Measurements from ENCODE around the gene CSNK2B. TPM values are rescaled to one million over a fixed set of nuclear protein-coding genes. Genes with fewer than 3 reads are reported as not detected.

The CSNK2B gene
- polyA plus RNA-seq, 2 donors: 140 to 187 TPM

DNA sequence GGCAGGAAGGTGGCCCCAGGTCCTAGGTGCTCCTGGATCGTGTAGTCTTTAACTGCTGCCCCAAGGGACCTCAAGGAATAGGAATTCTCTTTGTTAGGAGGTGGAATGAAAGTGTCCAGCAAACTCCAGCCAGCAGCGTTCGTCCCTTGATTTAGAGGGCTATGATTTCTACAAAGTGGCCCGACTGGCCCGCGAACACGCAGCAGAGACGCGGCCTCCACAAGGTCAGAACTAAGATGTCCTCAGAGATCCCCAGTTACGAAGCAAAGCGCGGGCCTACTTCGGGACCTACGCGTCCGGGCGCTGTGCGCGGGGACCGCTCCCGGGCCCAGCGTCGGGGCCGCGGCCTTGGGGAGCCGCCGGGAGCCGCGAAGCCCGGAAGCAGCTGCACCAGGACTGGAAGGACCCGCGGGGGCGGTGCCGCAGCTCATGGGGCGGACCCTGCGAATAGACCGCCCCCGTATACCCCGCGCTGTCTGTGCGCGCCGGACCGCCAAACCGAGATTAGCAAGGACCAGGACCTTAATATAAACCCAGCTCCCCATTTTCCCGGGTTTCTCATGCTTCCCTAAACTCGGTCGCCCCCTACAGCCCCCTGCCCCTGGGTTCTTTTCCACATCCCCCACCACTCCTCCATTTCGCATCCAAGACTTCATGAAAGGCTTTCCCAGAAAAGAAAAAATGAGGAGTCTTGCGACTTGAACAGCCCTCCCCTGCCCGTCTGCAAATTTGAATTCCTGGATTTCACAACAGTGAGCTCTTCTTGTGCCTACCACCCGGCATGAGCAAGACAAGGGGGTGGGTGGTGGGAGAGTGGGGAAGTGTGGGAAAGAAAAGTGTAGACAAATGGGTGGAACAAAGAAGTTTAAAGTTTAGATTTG lies 5.3 kb upstream of the CSNK2B start, which contains the start of gene C6orf47:
C6orf47 (minus strand) TSS at position 398 of the 881 bp plus-strand sequence. CDS start 831 bp downstream, outside the sequence.
- Histone ChIP-seq H3K36me3 (ENCODE audit: control insufficient read depth in 2 of 2, insufficient read depth in 2 of 2, low read length in 1 of 2) (peaks cover 0 to 13% of the 10 kb centered on the region in 2 donors), H3K4me3 (ENCODE audit: low read depth in 1 of 2, low read length in 2 of 2) (peak within 1 kb of the TSS; percentile 71 to 88), H3K27me3 (ENCODE audit: control insufficient read depth in 1 of 2, insufficient read depth in 2 of 2, low read length in 2 of 2) (no peaks in the 10 kb centered on the region), H3K27ac (ENCODE audit: low read depth in 2 of 2, low read length in 1 of 2) (peak within 1 kb of the TSS; percentile 94 to 95), H3K9me3 (ENCODE audit: control insufficient read depth in 2 of 2, insufficient read depth in 1 of 2, low read depth in 1 of 2, low read length in 1 of 2) (no peaks in the 10 kb centered on the region), H3K4me1 (ENCODE audit: control insufficient read depth in 2 of 2, insufficient read depth in 2 of 2, low read length in 1 of 2) (peaks cover 15 to 21% of the 10 kb centered on the region in 2 donors)
- 1% methylated on average over 49 to 52 of the region's 52 CpGs for WGBS, 2 donors

DNA sequence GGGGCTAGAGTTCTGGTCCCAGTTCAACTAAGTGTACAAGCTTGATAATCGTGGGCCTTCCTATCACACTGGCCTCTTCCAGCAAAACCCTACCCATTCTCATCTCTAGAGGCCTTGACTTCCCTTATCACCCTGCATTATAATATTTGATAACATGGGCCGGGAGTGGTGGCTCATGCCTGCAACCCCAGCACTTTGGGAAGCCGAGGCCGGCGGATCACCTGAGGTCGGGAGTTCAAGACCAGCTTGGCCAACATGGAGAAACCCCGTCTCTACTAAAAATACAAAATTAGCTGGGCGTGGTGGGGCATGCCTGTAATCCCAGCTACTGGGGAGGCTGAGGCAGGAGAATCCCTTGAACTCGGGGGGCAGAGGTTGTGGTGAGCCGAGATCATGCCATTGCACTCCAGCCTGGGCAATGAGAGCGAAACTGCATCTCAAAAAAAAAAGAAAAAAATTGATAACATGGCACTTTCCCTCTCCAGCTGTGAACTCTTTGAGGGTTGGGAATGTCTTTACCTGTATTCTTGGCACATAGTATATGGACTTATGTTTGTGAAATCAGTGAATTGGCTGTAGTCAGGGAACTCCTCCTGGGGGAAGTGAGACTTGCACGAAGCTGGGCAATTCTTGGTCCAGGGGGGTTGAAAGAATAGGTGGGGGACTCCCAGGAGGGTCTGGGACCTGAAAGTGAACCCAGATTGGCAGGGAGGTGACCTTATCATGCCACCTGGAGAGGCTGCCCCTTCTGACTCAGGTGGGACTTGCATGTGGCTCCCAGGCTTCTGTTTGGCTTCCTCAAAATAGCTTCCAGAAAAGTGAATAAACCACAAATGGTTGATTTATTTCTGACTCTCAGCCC lies 4.4 kb upstream of the CSNK2B start:
- Histone ChIP-seq H3K27me3 (ENCODE audit: control insufficient read depth in 1 of 2, insufficient read depth in 2 of 2, low read length in 2 of 2) (no peaks in the 10 kb centered on the region), H3K9me3 (ENCODE audit: control insufficient read depth in 2 of 2, insufficient read depth in 1 of 2, low read depth in 1 of 2, low read length in 1 of 2) (no peaks in the 10 kb centered on the region), H3K27ac (ENCODE audit: low read depth in 2 of 2, low read length in 1 of 2) (peak overlapping the region; percentile 94 to 95), H3K4me3 (ENCODE audit: low read depth in 1 of 2, low read length in 2 of 2) (peak overlapping the region in 1 of 2 donors; percentile 88), H3K36me3 (ENCODE audit: control insufficient read depth in 2 of 2, insufficient read depth in 2 of 2, low read length in 1 of 2) (peaks cover 0 to 13% of the 10 kb centered on the region in 2 donors), H3K4me1 (ENCODE audit: control insufficient read depth in 2 of 2, insufficient read depth in 2 of 2, low read length in 1 of 2) (peaks cover 15 to 21% of the 10 kb centered on the region in 2 donors)
- 70 to 77% methylated on average over 12 of the region's 12 CpGs for WGBS, 2 donors

DNA sequence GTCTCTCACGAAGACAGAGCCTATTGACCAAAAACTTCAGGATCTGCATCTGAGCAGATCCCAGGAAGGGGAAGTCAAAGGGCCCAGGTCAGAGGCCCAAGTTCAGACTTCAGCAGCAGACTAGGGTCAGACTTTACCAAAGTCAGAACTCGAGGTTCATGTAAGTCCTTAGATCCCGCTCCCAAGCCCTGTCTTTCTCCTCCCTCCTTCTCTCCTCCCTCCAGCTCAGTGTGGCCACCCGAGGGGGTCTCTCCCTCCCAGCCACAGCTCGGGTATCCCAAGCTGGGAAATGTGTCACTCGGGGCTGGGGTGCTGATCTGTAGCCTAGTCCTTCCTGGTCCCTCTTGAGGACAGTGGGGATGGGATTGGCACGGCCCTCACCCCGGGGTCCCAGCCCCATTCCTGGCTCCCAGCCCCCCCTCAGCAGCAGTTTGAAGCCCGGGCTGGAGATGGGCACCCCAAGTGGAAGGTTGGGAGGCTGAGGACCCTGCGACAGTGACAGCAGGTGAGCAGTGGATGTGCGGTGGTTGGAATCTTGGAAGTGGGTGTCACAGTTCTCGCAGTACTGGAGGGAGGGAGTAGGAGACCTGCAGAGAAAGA lies 3.7 kb upstream of the CSNK2B start:
- Histone ChIP-seq H3K36me3 (ENCODE audit: control insufficient read depth in 2 of 2, insufficient read depth in 2 of 2, low read length in 1 of 2) (peaks cover 0 to 12% of the 10 kb centered on the region in 2 donors), H3K27ac (ENCODE audit: low read depth in 2 of 2, low read length in 1 of 2) (peak overlapping the region in 1 of 2 donors; percentile 29), H3K9me3 (ENCODE audit: control insufficient read depth in 2 of 2, insufficient read depth in 1 of 2, low read depth in 1 of 2, low read length in 1 of 2) (no peaks in the 10 kb centered on the region), H3K4me1 (ENCODE audit: control insufficient read depth in 2 of 2, insufficient read depth in 2 of 2, low read length in 1 of 2) (peaks cover 15 to 24% of the 10 kb centered on the region in 2 donors), H3K27me3 (ENCODE audit: control insufficient read depth in 1 of 2, insufficient read depth in 2 of 2, low read length in 2 of 2) (no peaks in the 10 kb centered on the region), H3K4me3 (ENCODE audit: low read depth in 1 of 2, low read length in 2 of 2) (no peak overlapping the region)
- 85 to 90% methylated on average over 12 of the region's 12 CpGs for WGBS, 2 donors

GRCh38 chr6:31663126-31663960 lies 2.5 kb upstream of the CSNK2B start:
- H3K4me1 ChIP-seq (ENCODE audit: control insufficient read depth in 2 of 2, insufficient read depth in 2 of 2, low read length in 1 of 2): peaks cover 13 to 25% of the 10 kb centered on the region in 2 donors
- H3K27ac ChIP-seq (ENCODE audit: low read depth in 2 of 2, low read length in 1 of 2): peak overlapping the region; percentile 99 to 100
- H3K36me3 ChIP-seq (ENCODE audit: control insufficient read depth in 2 of 2, insufficient read depth in 2 of 2, low read length in 1 of 2): peaks cover 4 to 16% of the 10 kb centered on the region in 2 donors
- no peaks in the 10 kb centered on the region for H3K9me3 ChIP-seq (ENCODE audit: control insufficient read depth in 2 of 2, insufficient read depth in 1 of 2, low read depth in 1 of 2, low read length in 1 of 2)
- H3K4me3 ChIP-seq (ENCODE audit: low read depth in 1 of 2, low read length in 2 of 2): peak overlapping the region in 1 of 2 donors; percentile 98
- H3K27me3 ChIP-seq (ENCODE audit: control insufficient read depth in 1 of 2, insufficient read depth in 2 of 2, low read length in 2 of 2): no peaks in the 10 kb centered on the region
- 48 to 51% methylated on average over 9 of the region's 9 CpGs for whole genome bisulfite sequencing, 2 donors

DNA sequence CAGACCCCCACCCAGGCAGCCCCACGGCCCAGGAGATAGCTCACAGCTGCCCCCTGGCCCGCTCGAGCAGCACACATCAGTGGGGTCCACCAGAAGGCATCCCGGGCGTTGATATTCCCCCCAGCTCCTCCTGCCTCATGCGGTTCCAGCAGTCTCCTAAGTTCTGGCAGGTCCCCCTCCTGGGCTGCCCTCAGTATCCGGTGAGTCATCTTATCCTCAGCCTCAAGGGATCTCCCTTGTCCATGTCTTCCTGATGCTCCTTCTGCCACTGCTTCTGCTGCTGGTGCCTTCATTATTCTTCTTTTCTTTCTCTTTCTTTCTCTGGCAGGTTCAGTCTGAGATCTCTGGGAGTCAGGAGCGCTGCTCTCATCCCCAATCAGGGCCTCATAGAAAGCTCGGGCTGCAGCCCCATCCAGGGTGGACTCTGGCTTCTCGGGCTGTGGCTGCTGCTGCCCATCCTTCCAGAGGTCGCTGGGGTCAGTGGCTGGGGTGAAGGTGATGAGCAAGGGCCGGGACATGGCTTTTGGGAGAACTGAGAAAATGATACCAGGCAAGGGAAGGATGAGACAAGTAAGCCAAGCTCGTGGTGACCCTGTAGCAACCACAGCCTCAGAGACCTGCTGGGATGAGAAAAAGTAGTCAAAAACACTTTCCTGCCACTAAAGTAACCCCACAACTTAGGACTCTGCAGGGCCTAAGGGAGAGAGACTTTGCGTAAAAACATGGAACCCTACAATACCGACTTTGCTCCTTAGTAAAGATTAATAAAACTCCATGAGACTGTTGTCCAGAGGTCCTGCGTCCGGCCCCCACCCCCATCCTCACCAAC lies 1.7 kb upstream of the CSNK2B start:
- Histone ChIP-seq H3K4me3 (ENCODE audit: low read depth in 1 of 2, low read length in 2 of 2) (peak overlapping the region; percentile 95 to 98), H3K27ac (ENCODE audit: low read depth in 2 of 2, low read length in 1 of 2) (peak overlapping the region; percentile 99 to 100), H3K27me3 (ENCODE audit: control insufficient read depth in 1 of 2, insufficient read depth in 2 of 2, low read length in 2 of 2) (no peaks in the 10 kb centered on the region), H3K4me1 (ENCODE audit: control insufficient read depth in 2 of 2, insufficient read depth in 2 of 2, low read length in 1 of 2) (peaks cover 10 to 21% of the 10 kb centered on the region in 2 donors), H3K9me3 (ENCODE audit: control insufficient read depth in 2 of 2, insufficient read depth in 1 of 2, low read depth in 1 of 2, low read length in 1 of 2) (no peaks in the 10 kb centered on the region), H3K36me3 (ENCODE audit: control insufficient read depth in 2 of 2, insufficient read depth in 2 of 2, low read length in 1 of 2) (peaks cover 11 to 22% of the 10 kb centered on the region in 2 donors)
- WGBS, 2 donors: 11 to 15% methylated on average over 17 of the region's 17 CpGs

DNA sequence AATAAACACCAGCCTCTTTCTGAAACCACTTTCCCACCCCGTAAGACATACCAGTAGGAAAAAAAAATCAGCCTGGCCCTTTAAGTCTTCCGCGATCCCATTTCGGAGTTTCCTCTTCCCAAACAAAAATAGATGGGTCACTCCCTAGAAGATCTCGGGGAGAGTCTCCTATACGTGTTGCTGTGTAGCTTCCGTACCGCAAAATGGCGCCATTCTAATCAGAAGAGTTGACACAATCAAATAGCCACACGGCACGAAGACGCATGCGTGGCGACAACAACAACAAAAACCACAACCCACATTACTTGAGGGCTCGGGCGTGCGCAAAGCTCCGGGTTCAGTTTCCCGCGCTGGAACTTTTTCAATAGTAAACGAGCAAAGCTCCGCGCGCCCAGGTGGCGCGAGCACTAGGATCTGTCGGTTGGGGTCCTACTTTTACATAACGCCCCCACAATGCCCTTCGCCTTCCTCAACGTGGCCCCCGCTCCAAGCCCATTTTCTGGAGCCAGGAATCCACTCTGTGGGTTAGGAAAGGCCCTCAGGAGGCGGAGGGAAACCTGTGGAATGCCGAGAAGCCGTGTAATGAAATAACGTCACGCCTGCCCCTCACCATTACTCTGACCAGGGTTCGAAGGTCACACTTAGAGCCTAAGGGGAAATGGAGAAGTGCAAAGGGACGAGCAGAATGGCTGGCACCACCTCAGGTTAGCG lies 935 bp upstream of the CSNK2B start, which contains the start of gene GPANK1:
GPANK1 (minus strand) TSS at position 208 of the 711 bp plus-strand sequence. CDS start 519 bp downstream, outside the sequence.
- H3K4me1 ChIP-seq (ENCODE audit: control insufficient read depth in 2 of 2, insufficient read depth in 2 of 2, low read length in 1 of 2): peaks cover 5 to 15% of the 10 kb centered on the region in 2 donors

DNA sequence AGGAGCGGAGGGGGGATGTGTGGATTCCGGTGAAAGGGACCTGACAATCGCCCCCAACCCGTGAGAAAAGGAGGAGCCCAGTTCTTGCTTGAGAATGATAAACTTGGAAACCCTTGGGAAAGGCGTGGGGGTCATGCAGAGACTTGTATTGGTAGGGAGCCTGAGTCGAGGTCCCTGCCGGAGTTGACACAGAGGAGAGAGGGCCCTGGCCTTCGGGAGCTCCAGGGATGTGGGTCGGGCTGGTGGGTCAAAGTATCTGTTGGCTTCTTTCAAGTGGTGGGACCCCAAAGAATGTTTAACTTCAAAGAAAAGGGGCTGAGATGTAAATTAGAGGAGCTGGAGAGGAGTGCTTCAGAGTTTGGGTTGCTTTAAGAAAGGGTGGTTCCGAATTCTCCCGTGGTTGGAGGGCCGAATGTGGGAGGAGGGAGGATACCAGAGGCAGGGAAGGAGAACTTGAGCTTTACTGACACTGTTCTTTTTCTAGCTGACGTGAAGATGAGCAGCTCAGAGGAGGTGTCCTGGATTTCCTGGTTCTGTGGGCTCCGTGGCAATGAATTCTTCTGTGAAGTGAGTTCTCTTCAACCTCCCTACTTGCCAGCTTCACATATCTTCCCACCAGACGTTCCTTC lies 571 bp downstream of the CSNK2B start:
- H3K9me3 ChIP-seq (ENCODE audit: control insufficient read depth in 2 of 2, insufficient read depth in 1 of 2, low read depth in 1 of 2, low read length in 1 of 2): no peaks in the 10 kb centered on the region
- peak overlapping the region; percentile 99 to 100 for H3K27ac ChIP-seq (ENCODE audit: low read depth in 2 of 2, low read length in 1 of 2)
- H3K4me3 ChIP-seq (ENCODE audit: low read depth in 1 of 2, low read length in 2 of 2): peak overlapping the region; percentile 95 to 98
- peaks cover 5 to 15% of the 10 kb centered on the region in 2 donors for H3K4me1 ChIP-seq (ENCODE audit: control insufficient read depth in 2 of 2, insufficient read depth in 2 of 2, low read length in 1 of 2)
- peaks cover 28 to 40% of the 10 kb centered on the region in 2 donors for H3K36me3 ChIP-seq (ENCODE audit: control insufficient read depth in 2 of 2, insufficient read depth in 2 of 2, low read length in 1 of 2)
- WGBS, 2 donors: 3% methylated on average over 15 of the region's 15 CpGs
- no peaks in the 10 kb centered on the region for H3K27me3 ChIP-seq (ENCODE audit: control insufficient read depth in 1 of 2, insufficient read depth in 2 of 2, low read length in 2 of 2)

More for the DNA sequence above, 935 bp upstream of the CSNK2B start, which contains the start of gene GPANK1:
- WGBS, 2 donors: 0% methylated on average over 39 of the region's 39 CpGs
- Histone ChIP-seq H3K27me3 (ENCODE audit: control insufficient read depth in 1 of 2, insufficient read depth in 2 of 2, low read length in 2 of 2) (no peaks in the 10 kb centered on the region), H3K9me3 (ENCODE audit: control insufficient read depth in 2 of 2, insufficient read depth in 1 of 2, low read depth in 1 of 2, low read length in 1 of 2) (no peaks in the 10 kb centered on the region), H3K36me3 (ENCODE audit: control insufficient read depth in 2 of 2, insufficient read depth in 2 of 2, low read length in 1 of 2) (peaks cover 19 to 28% of the 10 kb centered on the region in 2 donors), H3K27ac (ENCODE audit: low read depth in 2 of 2, low read length in 1 of 2) (peak within 1 kb of the TSS; percentile 99 to 100), H3K4me3 (ENCODE audit: low read depth in 1 of 2, low read length in 2 of 2) (peak within 1 kb of the TSS; percentile 95 to 98)
